Stimulated activated CD4-positive, alpha-beta T cell treated with anti-CD3 and anti-CD28 coated beads, Interleukin-1b, Interleukin-23, amount 100 ng/mL, for 4 hours (primary cell): ENCODE results near the gene ESAM.

Experiments used
- DNase-seq, 2 donors: peaks; one replicate each; pipeline ENCODE4 v3.0.0-alpha.2; 2020; ENCODE audit warnings: low read depth in 2 of 2

Gene ESAM

GRCh38 chr11:124729571-124729970, 32.5 kb downstream of the ESAM start:
- no peak for DNase-seq

- no peak for DNase-seq
Observed at GRCh38 chr11:124728134-124728533, 34.0 kb downstream of the ESAM start.

GRCh38 chr11:124727474-124727873, 34.6 kb downstream of the ESAM start:
- no peak for DNase-seq

- no peak for DNase-seq
Observed at GRCh38 chr11:124725719-124726105, 36.4 kb downstream of the ESAM start.

GRCh38 chr11:124724979-124725718, 36.9 kb downstream of the ESAM start:
- DNase-seq = no peak

GRCh38 chr11:124722176-124722575, 39.9 kb downstream of the ESAM start:
- DNase-seq = no peak

GRCh38 chr11:124719534-124719933, 42.6 kb downstream of the ESAM start:
- DNase-seq = no peak

GRCh38 chr11:124718801-124719200, 43.3 kb downstream of the ESAM start:
- DNase-seq = no peak

GRCh38 chr11:124717786-124718651, 44.1 kb downstream of the ESAM start:
- no peak for DNase-seq

GRCh38 chr11:124717421-124717785, 44.7 kb downstream of the ESAM start:
- no peak for DNase-seq

GRCh38 chr11:124716591-124716990, 45.5 kb downstream of the ESAM start:
- DNase-seq = no peak

GRCh38 chr11:124712392-124712791, 49.7 kb downstream of the ESAM start:
- DNase-seq = no peak

- DNase-seq = no peak
Observed at GRCh38 chr11:124707829-124708228, 54.3 kb downstream of the ESAM start.
